ENCODE data around the gene FAP.

GRCh38 chr2:162185541-162186232 is 57.6 kb downstream of the FAP start:
- TF ChIP-seq CTCF (conservative IDR thresholded peaks at IDR 0.05), result no peak
- TF ChIP-seq EZH2 (IDR thresholded peaks at IDR 0.05; ENCODE audit: low read depth), result no peak

Measured in PC-9 (cell line).